Heart right ventricle (tissue), 16 donors: Measurements from ENCODE around the gene DRAXIN. TPM values are rescaled to one million over a fixed set of nuclear protein-coding genes. Genes with fewer than 3 reads are reported as not detected.

Source experiments
- ATAC-seq, 8 donors: fragments of 200-7000 bp; cut with Tn5 transposase; one replicate each; pipeline ENCODE4 v1.9.1; 2020; ENCODE audit warnings: mild to moderate bottlenecking in 8 of 8, moderate library complexity in 8 of 8, moderate number of reproducible peaks in 1 of 8
- DNase-seq, 2 donors: peaks; one replicate each; pipeline ENCODE4 v3.0.0-alpha.2; 2020
- H3K27ac ChIP-seq, 10 donors: fragments of 200-600 bp; sonication (generic) in 2 of 10; one replicate each; pipeline versions ENCODE4 v1.5.0 to v1.8.0; 2020 to 2022; ENCODE audit warnings: mild to moderate bottlenecking in 3 of 10
- H3K27me3 ChIP-seq, 7 donors: fragments of 200-600 bp; one replicate each; pipeline ENCODE4 v1.8.0; 2021 to 2022; ENCODE audit warnings: mild to moderate bottlenecking in 2 of 7
- H3K36me3 ChIP-seq, 9 donors: fragments of 200-600 bp; sonication (generic) in 1 of 9; one replicate each; pipeline versions ENCODE4 v1.5.0 to v1.8.0; 2020 to 2022; ENCODE audit warnings: mild to moderate bottlenecking in 2 of 9
- H3K4me1 ChIP-seq, 9 donors: fragments of 200-600 bp; sonication (generic) in 1 of 9; one replicate each; pipeline versions ENCODE4 v1.5.0 to v1.8.0; 2020 to 2022; ENCODE audit warnings: mild to moderate bottlenecking in 4 of 9
- H3K4me3 ChIP-seq, 10 donors: fragments of 200-600 bp; sonication (generic) in 2 of 10; one replicate each; pipeline versions ENCODE4 v1.5.0 to v1.8.0; 2020 to 2022; ENCODE audit warnings: mild to moderate bottlenecking in 7 of 10, moderate library complexity in 2 of 10
- H3K9me3 ChIP-seq, 11 donors: fragments of 200-600 bp in 10 of 11; sonication (generic) in 2 of 11; one replicate each; pipeline versions ENCODE4 v1.5.0 to v1.8.0; 2013 to 2022; ENCODE audit warnings: mild to moderate bottlenecking in 2 of 11, control low read depth in 1 of 11, moderate library complexity in 1 of 11
- CTCF ChIP-seq, 9 donors: fragments of 200-600 bp; sonication (generic) in 2 of 9; IDR thresholded peaks; one replicate each; pipeline versions ENCODE4 v1.5.0 to v1.8.0; 2021 to 2022; ENCODE audit warnings: antibody characterized with exemption in 9 of 9, mild to moderate bottlenecking in 5 of 9, moderate library complexity in 1 of 9
- WGBS, 2 donors: extraction: QIAGEN DNeasy Blood & Tissue Kit; methylation state at CpG; one replicate each; pipeline ENCODE4 v1.1.7; 2013; ENCODE audit warnings: inconsistent platforms in 1 of 2; 5-methylcytosine and 5-hydroxymethylcytosine counted together
- intact Hi-C, 10 donors: fragments of 100-400 bp; cut with DNase I; formaldehyde crosslinking; loops; one replicate each; pipeline versions ENCODE4 v1.11.1 to v1.14.2; 2022
- polyA plus RNA-seq, 2 donors: library from polyadenylated mRNA; stranded (reverse); fragments of 200-250 nt; gene quantifications; one replicate each; pipeline ENCODE4 v1.2.3, GENCODE V29; 2013
- total RNA-seq, 10 donors: library from RNA; stranded (reverse); fragmentation: NEBNext Ultra II Directional in 3 of 10; extraction: Animal tissue kit (Norgen Biotek cat#: 25700) in 3 of 10; gene quantifications; one replicate each; pipeline versions ENCODE4 v1.2.1 to v1.2.4, GENCODE V29; 2021 to 2023
- donor health status: Arrhythmogenic right ventricular cardiomyopathy.
- donor health status: ischemic (EF 13 %, LVEDD 7.1; RV severe dilation, severe dysfunction).
- donor health status: healthy with polysubstance abuse.
- donor health status: DM: no; HTN: yes; CAD: no.
- donor health status: DM: no; HTN: no; CAD: no.
- donor health status: ischemic (EF 25% LVEDD 6.9; RV normal size, moderate dysfunction).
- donor health status: ischemic (EF 25% LVEDD 5.7; RV mildly dilated, moderate dysfunction).
- donor health status: healthy.
- donor health status: DM: yes; HTN: yes; CAD: no.
- donor health status: Ischemic cardiomyopathy.
- donor health status: ischemic (EF 35%, LVEDD 5.7; RV mildly dilated, moderate dysfunction).
- donor health status: nonischemic (EF 11% LVEDD 7.7; RV severe dilation, severe dysfunction).
- donor health status: DM: yes; HTN: yes; CAD: no.
- donor health status: PGD.
- donor health status: ischemic (EF 29% LVEDD 5.4; RV normal size, mild dysfunction).
- donor health status: nonischemic (EF 23%, LVEDD 6.1; RV moderate dilation, normal function).

Gene DRAXIN
- total and polyA plus RNA-seq, 12 donors = 0.01 to 0.18 (median 0.08) TPM; not detected in 2

GRCh38 chr1:11720033-11720376 is 28.5 kb downstream of the DRAXIN start:
- no peak for DNase-seq
- H3K9me3 ChIP-seq = no peaks in the 10 kb centered on the region
- H3K4me1 ChIP-seq = peaks cover 0 to 18% (median 10%) of the 10 kb centered on the region in 9 donors
- peak overlapping the region in 1 of 10 donors; percentile 83 for H3K27ac ChIP-seq
- H3K36me3 ChIP-seq = no peaks in the 10 kb centered on the region
- TF ChIP-seq CTCF (IDR thresholded peaks at IDR 0.05) = peak in 5 of 9 donors; percentile 3 to 13 (median 3)
- WGBS, 2 donors = 75 to 77% methylated on average over 12 of the region's 12 CpGs
- ATAC-seq = peak in 2 of 8 donors; percentile 7 to 8
- peak overlapping the region in 5 of 10 donors; percentile 45 to 55 (median 53) for H3K4me3 ChIP-seq
- intact Hi-C loops = loop anchor here in 3 of 10 donors (5.0 to 10.0 kb wide), 3 partner anchors 68 to 685 kb away; partner anchors contain the start of genes FBXO2 (in 1 of the 3) and FBXO44 (in 1 of the 3)
- peaks cover 0 to 23% (median 0%) of the 10 kb centered on the region in 7 donors for H3K27me3 ChIP-seq

GRCh38 chr1:11720525-11720924 is 29.0 kb downstream of the DRAXIN start:
- Histone ChIP-seq H3K4me1 (peaks cover 0 to 18% (median 10%) of the 10 kb centered on the region in 9 donors), H3K27ac (no peak overlapping the region), H3K27me3 (peaks cover 0 to 18% (median 0%) of the 10 kb centered on the region in 7 donors), H3K9me3 (no peaks in the 10 kb centered on the region), H3K4me3 (no peak overlapping the region), H3K36me3 (no peaks in the 10 kb centered on the region)
- no peak for TF ChIP-seq CTCF (IDR thresholded peaks at IDR 0.05)
- whole genome bisulfite sequencing, 2 donors = 70 to 76% methylated on average over 4 of the region's 4 CpGs
- ATAC-seq = no peak
- intact Hi-C loops = loop anchor here in 3 of 10 donors (5.0 to 10.0 kb wide), 3 partner anchors 68 to 686 kb away; partner anchors contain the start of genes FBXO2 (in 1 of the 3) and FBXO44 (in 1 of the 3)
- DNase-seq = no peak

- TF ChIP-seq CTCF (IDR thresholded peaks at IDR 0.05) = no peak
- DNase-seq (no peak), ATAC-seq (no peak)
- WGBS, 2 donors = 73 to 79% methylated on average over 4 of the region's 4 CpGs
- H3K36me3 ChIP-seq = no peaks in the 10 kb centered on the region
- H3K9me3 ChIP-seq = no peaks in the 10 kb centered on the region
- H3K4me1 ChIP-seq = peaks cover 0 to 25% (median 10%) of the 10 kb centered on the region in 9 donors
- intact Hi-C loops = loop anchor here in 3 of 10 donors (5.0 to 10.0 kb wide), 3 partner anchors 69 to 687 kb away; partner anchors contain the start of genes FBXO2 (in 1 of the 3) and FBXO44 (in 1 of the 3)
- no peak overlapping the region for H3K4me3 ChIP-seq
- peaks cover 0 to 13% (median 0%) of the 10 kb centered on the region in 7 donors for H3K27me3 ChIP-seq
- no peak overlapping the region for H3K27ac ChIP-seq
Observed at GRCh38 chr1:11721311-11721710, 29.8 kb downstream of the DRAXIN start.

- peaks cover 0 to 25% (median 10%) of the 10 kb centered on the region in 9 donors for H3K4me1 ChIP-seq
- no peaks in the 10 kb centered on the region for H3K36me3 ChIP-seq
- WGBS, 2 donors = 22 to 28% methylated on average over 2 of the region's 2 CpGs
- no peak overlapping the region for H3K27ac ChIP-seq
- no peak overlapping the region for H3K4me3 ChIP-seq
- TF ChIP-seq CTCF (IDR thresholded peaks at IDR 0.05) = no peak
- intact Hi-C loops = loop anchor here in 3 of 10 donors (5.0 to 10.0 kb wide), 3 partner anchors 70 to 688 kb away; partner anchors contain the start of genes FBXO2 (in 1 of the 3) and FBXO44 (in 1 of the 3)
- ATAC-seq (no peak), DNase-seq (no peak)
- H3K9me3 ChIP-seq = no peaks in the 10 kb centered on the region
- H3K27me3 ChIP-seq = peaks cover 0 to 6% (median 0%) of the 10 kb centered on the region in 7 donors
Observed at GRCh38 chr1:11722538-11722937, 31.0 kb downstream of the DRAXIN start.
